GM21515 (cell line): ENCODE measurements around the gene RDM1.
A peak's percentile ranks its signal among the peaks of the same experiment; 100 is the strongest.
"Not testable (repeated sequence)": the region's sequence is repeated elsewhere in the genome, so short reads cannot be mapped to it uniquely, and the experiment has no call there.

Source experiments
- ATAC-seq: cut with Tn5 transposase; IDR thresholded peaks from one replicate; pipeline ENCODE4 v1.9.1; 2021; ENCODE audit not compliant: unreplicated experiment

Gene RDM1

GRCh38 chr17:35930211-35931065 is at the start of gene RDM1:
RDM1 (minus strand) TSS chr17:35930773; CDS start chr17:35930727, 46 bp downstream.
- peak; percentile 59 for ATAC-seq

GRCh38 chr17:35978346-35978745 is 47.8 kb upstream of the RDM1 start:
- no peak for ATAC-seq

- no peak for ATAC-seq
These were observed 46.9 kb upstream of the RDM1 start for GRCh38 chr17:35977509-35977908.

GRCh38 chr17:35973333-35974260 is 43.0 kb upstream of the RDM1 start:
- no peak for ATAC-seq

- ATAC-seq, result no peak
These were observed 42.4 kb upstream of the RDM1 start for GRCh38 chr17:35972945-35973332.

- ATAC-seq, result no peak
These were observed 42.0 kb upstream of the RDM1 start for GRCh38 chr17:35972535-35972934.

GRCh38 chr17:35972066-35972465 is 41.5 kb upstream of the RDM1 start:
- ATAC-seq, result no peak

- no peak for ATAC-seq
These were observed 39.2 kb upstream of the RDM1 start for GRCh38 chr17:35969558-35970380.

GRCh38 chr17:35968520-35969054 is 38.0 kb upstream of the RDM1 start:
- no peak for ATAC-seq

- ATAC-seq, result no peak
These were observed 34.7 kb upstream of the RDM1 start for GRCh38 chr17:35965272-35965671.

- ATAC-seq, result no peak
These were observed 33.1 kb upstream of the RDM1 start for GRCh38 chr17:35963663-35964062.

GRCh38 chr17:35953720-35954119 is 23.1 kb upstream of the RDM1 start:
- no peak for ATAC-seq

GRCh38 chr17:35949401-35949800 is 18.8 kb upstream of the RDM1 start:
- no peak for ATAC-seq

GRCh38 chr17:35948092-35948491 is 17.5 kb upstream of the RDM1 start:
- ATAC-seq, result no peak

GRCh38 chr17:35947156-35947585 is 16.6 kb upstream of the RDM1 start:
- ATAC-seq, result no peak

- no peak for ATAC-seq
These were observed 13.6 kb upstream of the RDM1 start for GRCh38 chr17:35944151-35944550.

- ATAC-seq, result no peak
These were observed 13.0 kb upstream of the RDM1 start, which contains the start of gene LYZL6 for GRCh38 chr17:35943537-35943936. LYZL6 (minus strand) TSS chr17:35943713; CDS start chr17:35939356, 4,357 bp downstream.

- ATAC-seq, result no peak
These were observed 12.1 kb upstream of the RDM1 start for GRCh38 chr17:35942588-35943186.

- ATAC-seq, result not testable (repeated sequence)
These were observed 7.9 kb upstream of the RDM1 start for GRCh38 chr17:35938492-35938891.

- no peak for ATAC-seq
These were observed 5.5 kb upstream of the RDM1 start for GRCh38 chr17:35936063-35936462.
